ENCODE results near the gene DENND6B. TPM values are rescaled to one million over a fixed set of nuclear protein-coding genes. Genes with fewer than 3 reads are reported as not detected.

DENND6B gene
- total RNA-seq, 1 experiment from 2014 or later: 2.5 TPM

DNA sequence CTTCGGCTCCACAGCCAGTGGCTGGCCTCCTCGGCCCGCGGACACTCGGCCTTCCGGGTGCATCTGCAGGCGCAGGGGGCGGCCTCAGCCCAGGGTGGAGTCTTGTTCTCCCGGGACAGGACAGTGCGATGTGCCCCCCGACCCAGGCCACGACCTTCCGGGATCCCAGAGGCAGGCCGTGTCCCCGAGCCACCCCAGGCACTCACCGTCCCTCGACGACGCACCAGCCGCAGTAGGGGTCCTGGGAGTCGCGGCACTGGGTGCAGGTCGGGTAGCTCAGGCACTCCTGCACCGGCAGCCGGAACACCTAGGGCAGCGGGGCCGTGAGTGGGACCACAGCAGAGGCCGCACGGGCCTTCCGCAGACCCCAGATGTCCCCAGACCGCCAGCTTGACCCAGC, 39.1 kb downstream of the DENND6B start (continued):
- TF ChIP-seq, protein P1, sequence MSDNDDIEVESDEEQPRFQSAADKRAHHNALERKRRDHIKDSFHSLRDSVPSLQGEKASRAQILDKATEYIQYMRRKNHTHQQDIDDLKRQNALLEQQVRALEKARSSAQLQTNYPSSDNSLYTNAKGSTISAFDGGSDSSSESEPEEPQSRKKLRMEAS (CRISPR knock-in tag; IDR thresholded peaks at IDR 0.05): no peak
- TF ChIP-seq TCF7 (CRISPR knock-in tag; IDR thresholded peaks at IDR 0.05; ENCODE audit: low read depth) (no peak), ZNF232 (CRISPR knock-in tag; IDR thresholded peaks at IDR 0.05) (no peak), GRHL2 (CRISPR knock-in tag; IDR thresholded peaks at IDR 0.05; ENCODE audit: insufficient replicate concordance, severe bottlenecking) (no peak), TEAD4 (CRISPR knock-in tag; IDR thresholded peaks at IDR 0.05) (no peak)
- TF ChIP-seq, protein P2, sequence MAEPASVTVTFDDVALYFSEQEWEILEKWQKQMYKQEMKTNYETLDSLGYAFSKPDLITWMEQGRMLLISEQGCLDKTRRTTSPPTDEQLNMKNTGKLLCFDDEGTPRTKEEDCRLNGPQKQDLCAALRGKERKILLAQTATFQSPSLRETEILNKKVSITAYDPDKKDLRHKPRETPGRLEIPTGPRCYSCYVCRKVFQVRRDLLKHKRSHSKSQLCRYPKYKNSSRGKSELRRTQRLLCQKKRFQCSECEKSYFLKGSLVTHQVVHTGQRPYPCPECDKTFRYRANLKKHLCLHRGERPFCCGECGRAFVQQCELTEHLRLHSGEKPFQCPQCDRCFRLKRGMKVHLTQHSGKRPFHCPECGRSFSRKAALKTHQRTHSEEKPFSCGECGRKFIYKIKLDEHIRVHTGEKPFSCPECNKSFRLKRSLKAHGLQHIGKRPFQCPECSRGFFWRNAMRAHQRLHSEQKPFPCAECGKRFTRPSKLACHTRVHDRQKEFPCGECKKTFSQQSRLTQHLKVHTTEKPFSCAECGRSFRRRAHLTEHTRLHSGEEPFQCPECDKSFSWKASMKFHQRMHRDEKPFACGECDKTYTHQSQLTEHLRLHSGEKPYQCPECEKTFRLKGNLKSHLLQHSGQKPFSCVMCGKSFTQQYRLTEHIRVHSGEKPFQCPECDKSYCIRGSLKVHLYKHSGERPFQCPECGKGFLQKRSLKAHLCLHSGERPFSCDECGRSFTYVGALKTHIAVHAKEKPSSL (CRISPR knock-in tag; conservative IDR thresholded peaks at IDR 0.05): no peak

DNA sequence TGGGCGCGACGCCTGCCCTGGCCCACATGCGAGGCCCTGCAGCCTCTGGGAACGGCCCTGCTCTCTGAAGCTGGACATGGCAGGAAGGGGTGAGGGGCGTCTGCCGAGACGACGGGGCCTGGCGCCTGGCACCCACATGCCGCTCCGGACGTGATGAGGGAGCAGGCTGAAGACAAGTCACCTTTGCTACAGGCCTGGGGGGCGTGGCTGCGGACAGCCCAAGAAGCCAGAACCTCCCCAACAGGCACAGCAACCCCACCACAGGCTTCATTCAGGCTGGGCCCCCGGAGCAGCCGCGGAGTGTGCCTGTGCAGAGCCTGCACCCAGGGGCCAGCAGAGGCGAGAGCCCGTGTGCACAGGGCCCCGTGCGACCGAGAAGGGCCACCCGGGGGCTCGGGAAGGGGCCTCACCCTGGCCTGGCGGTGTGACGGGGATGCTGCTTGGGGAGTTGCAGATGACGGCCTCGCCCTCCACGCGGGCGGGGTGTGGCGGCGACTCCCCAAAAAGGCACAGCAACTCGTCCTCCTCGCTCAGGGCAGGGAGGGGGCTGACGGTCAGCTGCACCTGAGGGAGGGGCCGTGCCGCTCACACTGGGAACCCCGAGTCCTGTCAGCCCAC, 40.0 kb downstream of the DENND6B start:
- TF ChIP-seq, protein P3, sequence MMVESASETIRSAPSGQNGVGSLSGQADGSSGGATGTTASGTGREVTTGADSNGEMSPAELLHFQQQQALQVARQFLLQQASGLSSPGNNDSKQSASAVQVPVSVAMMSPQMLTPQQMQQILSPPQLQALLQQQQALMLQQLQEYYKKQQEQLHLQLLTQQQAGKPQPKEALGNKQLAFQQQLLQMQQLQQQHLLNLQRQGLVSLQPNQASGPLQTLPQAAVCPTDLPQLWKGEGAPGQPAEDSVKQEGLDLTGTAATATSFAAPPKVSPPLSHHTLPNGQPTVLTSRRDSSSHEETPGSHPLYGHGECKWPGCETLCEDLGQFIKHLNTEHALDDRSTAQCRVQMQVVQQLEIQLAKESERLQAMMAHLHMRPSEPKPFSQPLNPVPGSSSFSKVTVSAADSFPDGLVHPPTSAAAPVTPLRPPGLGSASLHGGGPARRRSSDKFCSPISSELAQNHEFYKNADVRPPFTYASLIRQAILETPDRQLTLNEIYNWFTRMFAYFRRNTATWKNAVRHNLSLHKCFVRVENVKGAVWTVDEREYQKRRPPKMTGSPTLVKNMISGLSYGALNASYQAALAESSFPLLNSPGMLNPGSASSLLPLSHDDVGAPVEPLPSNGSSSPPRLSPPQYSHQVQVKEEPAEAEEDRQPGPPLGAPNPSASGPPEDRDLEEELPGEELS (CRISPR knock-in tag; IDR thresholded peaks at IDR 0.05): no peak
- TF ChIP-seq JUN (CRISPR knock-in tag; IDR thresholded peaks at IDR 0.05) (no peak), CREB1 (CRISPR knock-in tag; IDR thresholded peaks at IDR 0.05) (no peak), NR1H2 (CRISPR knock-in tag; IDR thresholded peaks at IDR 0.05) (no peak), FOXJ3 (CRISPR knock-in tag; IDR thresholded peaks at IDR 0.05; ENCODE audit: borderline replicate concordance) (no peak), ATF1 (CRISPR knock-in tag; IDR thresholded peaks at IDR 0.05) (no peak), SP1 (CRISPR knock-in tag; conservative IDR thresholded peaks at IDR 0.05) (no peak), FOXK1 (CRISPR knock-in tag; IDR thresholded peaks at IDR 0.05) (no peak), GTF2I (CRISPR knock-in tag; conservative IDR thresholded peaks at IDR 0.05) (no peak), ZNF423 (CRISPR knock-in tag; IDR thresholded peaks at IDR 0.05) (no peak), SMAD3 (CRISPR knock-in tag; IDR thresholded peaks at IDR 0.05; ENCODE audit: borderline replicate concordance) (no peak), NFYB (CRISPR knock-in tag; conservative IDR thresholded peaks at IDR 0.05; ENCODE audit: low read depth) (no peak), MXD4 (CRISPR knock-in tag; IDR thresholded peaks at IDR 0.05; ENCODE audit: borderline replicate concordance) (no peak)
- TF ChIP-seq, protein P1 (CRISPR knock-in tag; IDR thresholded peaks at IDR 0.05): no peak
- TF ChIP-seq, protein P4, sequence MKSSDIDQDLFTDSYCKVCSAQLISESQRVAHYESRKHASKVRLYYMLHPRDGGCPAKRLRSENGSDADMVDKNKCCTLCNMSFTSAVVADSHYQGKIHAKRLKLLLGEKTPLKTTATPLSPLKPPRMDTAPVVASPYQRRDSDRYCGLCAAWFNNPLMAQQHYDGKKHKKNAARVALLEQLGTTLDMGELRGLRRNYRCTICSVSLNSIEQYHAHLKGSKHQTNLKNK (CRISPR knock-in tag; IDR thresholded peaks at IDR 0.05): no peak
- TF ChIP-seq, protein P5, sequence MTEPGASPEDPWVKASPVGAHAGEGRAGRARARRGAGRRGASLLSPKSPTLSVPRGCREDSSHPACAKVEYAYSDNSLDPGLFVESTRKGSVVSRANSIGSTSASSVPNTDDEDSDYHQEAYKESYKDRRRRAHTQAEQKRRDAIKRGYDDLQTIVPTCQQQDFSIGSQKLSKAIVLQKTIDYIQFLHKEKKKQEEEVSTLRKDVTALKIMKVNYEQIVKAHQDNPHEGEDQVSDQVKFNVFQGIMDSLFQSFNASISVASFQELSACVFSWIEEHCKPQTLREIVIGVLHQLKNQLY (CRISPR knock-in tag; IDR thresholded peaks at IDR 0.05): no peak
- TF ChIP-seq, protein P6, sequence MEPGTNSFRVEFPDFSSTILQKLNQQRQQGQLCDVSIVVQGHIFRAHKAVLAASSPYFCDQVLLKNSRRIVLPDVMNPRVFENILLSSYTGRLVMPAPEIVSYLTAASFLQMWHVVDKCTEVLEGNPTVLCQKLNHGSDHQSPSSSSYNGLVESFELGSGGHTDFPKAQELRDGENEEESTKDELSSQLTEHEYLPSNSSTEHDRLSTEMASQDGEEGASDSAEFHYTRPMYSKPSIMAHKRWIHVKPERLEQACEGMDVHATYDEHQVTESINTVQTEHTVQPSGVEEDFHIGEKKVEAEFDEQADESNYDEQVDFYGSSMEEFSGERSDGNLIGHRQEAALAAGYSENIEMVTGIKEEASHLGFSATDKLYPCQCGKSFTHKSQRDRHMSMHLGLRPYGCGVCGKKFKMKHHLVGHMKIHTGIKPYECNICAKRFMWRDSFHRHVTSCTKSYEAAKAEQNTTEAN (CRISPR knock-in tag; IDR thresholded peaks at IDR 0.05): no peak
- ChIA-PET POLR2A (no interaction called here), CTCF (no interaction called here)
- Mint-ChIP-seq H3K4me1 (no peaks in the 10 kb centered on the region), H3K36me3 (peaks cover 5% of the 10 kb centered on the region; the same call in 1 of the 2 replicates), H3K4me3 (no peak overlapping the region), H3K27me3 (ENCODE audit: low read depth) (no peaks in the 10 kb centered on the region), H3K27ac (no peak overlapping the region), H3K9me3 (no peaks in the 10 kb centered on the region)
- DNase-seq (ENCODE audit: low spot score): no peak
- no peak for ATAC-seq

Data from WTC11 (cell line).